PC-9 (cell line): ENCODE data around the gene RBFOX1. TPM values are rescaled to one million over a fixed set of nuclear protein-coding genes. Genes with fewer than 3 reads are reported as not detected.

Experiments
- BruUV-seq: library from RNA; stranded (reverse); fragments of 400-500 nt; replicated peaks from 2 replicates; lab custom pipeline; 2021; lab: Mats Ljungman, UMichigan
- CTCF ChIA-PET: fragments of 300-600 bp; sonication (Branson Sonifier 250); formaldehyde crosslinking; loops from one replicate; lab custom pipeline; 2022; ENCODE audit warnings: antibody characterized with exemption; lab: Charles Lee
- POLR2A ChIA-PET: fragments of 300-600 bp; sonication (Branson Sonifier 250); formaldehyde crosslinking; loops from one replicate; lab custom pipeline; 2022; ENCODE audit warnings: antibody characterized with exemption; ENCODE audit not compliant: unreplicated experiment; lab: Charles Lee
- DNase-seq, 2 experiments: peaks; one replicate each; pipeline versions ENCODE4 v3.0.0 to v3.0.0-alpha.2; 2015 to 2022; ENCODE audit warnings: mixed read lengths in 1 of 2
- H2AFZ ChIP-seq: fragments of 200-600 bp; sonication (generic); 2 replicates; pipeline ENCODE4 v1.8.1; 2017; ENCODE audit warnings: antibody characterized with exemption
- H3F3A ChIP-seq: fragments of 200-600 bp; sonication (generic); 2 replicates; pipeline ENCODE4 v1.8.1; 2017; ENCODE audit warnings: antibody characterized with exemption, mild to moderate bottlenecking, low read depth; ENCODE audit not compliant: insufficient read depth
- H3K27ac ChIP-seq: fragments of 200-600 bp; sonication (generic); 2 replicates; pipeline ENCODE4 v1.6.1; 2016; ENCODE audit warnings: mixed run types
- H3K27me3 ChIP-seq: fragments of 200-600 bp; sonication (generic); 2 replicates; pipeline ENCODE4 v1.6.1; 2016; ENCODE audit warnings: low read depth, mixed run types; ENCODE audit not compliant: insufficient read depth
- H3K36me3 ChIP-seq: fragments of 200-600 bp; sonication (generic); 2 replicates; pipeline ENCODE4 v1.6.1; 2016; ENCODE audit warnings: low read depth, mixed run types
- H3K4me1 ChIP-seq: fragments of 200-600 bp; sonication (generic); replicated peaks from 2 replicates; pipeline ENCODE4 v1.6.1; 2016; ENCODE audit warnings: mixed run types; ENCODE audit not compliant: insufficient read depth
- H3K4me2 ChIP-seq: fragments of 200-600 bp; sonication (generic); 2 replicates; pipeline ENCODE4 v1.6.1; 2017; ENCODE audit warnings: mixed run types
- H3K4me3 ChIP-seq: fragments of 200-600 bp; sonication (generic); 2 replicates; pipeline ENCODE4 v1.6.1; 2016; ENCODE audit warnings: mixed run types
- H3K79me2 ChIP-seq: fragments of 200-600 bp; sonication (generic); 2 replicates; pipeline ENCODE4 v1.6.1; 2017; ENCODE audit warnings: low read depth, mixed run types
- H3K9me2 ChIP-seq: fragments of 200-600 bp; sonication (generic); 2 replicates; pipeline ENCODE4 v1.8.1; 2017; ENCODE audit warnings: mild to moderate bottlenecking; ENCODE audit not compliant: insufficient read depth
- H3K9me3 ChIP-seq: fragments of 200-600 bp; sonication (generic); 2 replicates; pipeline ENCODE4 v1.8.1; 2016; ENCODE audit warnings: low read depth; ENCODE audit not compliant: insufficient read depth
- H4K20me1 ChIP-seq: fragments of 200-600 bp; sonication (generic); 2 replicates; pipeline ENCODE4 v1.8.1; 2017; ENCODE audit not compliant: insufficient read depth
- CTCF ChIP-seq: fragments of 200-600 bp; sonication (generic); conservative IDR thresholded peaks from 2 replicates; pipeline ENCODE4 v1.6.1; 2017; ENCODE audit warnings: mixed run types, antibody characterized with exemption, mild to moderate bottlenecking, moderate library complexity
- EZH2 ChIP-seq: fragments of 200-600 bp; sonication (generic); IDR thresholded peaks from 2 replicates; pipeline ENCODE4 v1.8.0; 2017; ENCODE audit warnings: antibody characterized with exemption, low read depth
- intact Hi-C: fragments of 100-400 bp; cut with micrococcal nuclease; formaldehyde crosslinking; loops from one replicate; pipeline ENCODE4 v1.10.0; 2022; ENCODE audit not compliant: unreplicated experiment
- total RNA-seq: library from RNA; stranded (reverse); gene quantifications from 2 replicates; pipeline ENCODE4 v1.2.3, GENCODE V29; 2021

The RBFOX1 gene
- total RNA-seq, 1 experiment from 2014 or later, result not detected

- H3K27ac ChIP-seq, result no peak overlapping the region
- H3K9me3 ChIP-seq, result no peaks in the 10 kb centered on the region
- TF ChIP-seq CTCF (no peak), EZH2 (no peak)
- H3K4me1 ChIP-seq, result no peaks in the 10 kb centered on the region
- no peak overlapping the region for H3K4me2 ChIP-seq
- H3F3A ChIP-seq, result no peaks in the 10 kb centered on the region
- H3K79me2 ChIP-seq, result no peaks in the 10 kb centered on the region
- H3K4me3 ChIP-seq, result no peak overlapping the region
- no peak for DNase-seq
- H3K36me3 ChIP-seq, result no peaks in the 10 kb centered on the region
- H2AFZ ChIP-seq, result no peak overlapping the region
- peaks cover 8% of the 10 kb centered on the region; the same call in 1 of the 2 replicates for H3K27me3 ChIP-seq
- intact Hi-C loops, result no loop called here
- BruUV-seq, result no TSS peak
- CTCF ChIA-PET, result no interaction called here
- POLR2A ChIA-PET, result no interaction called here
- H4K20me1 ChIP-seq, result no peaks in the 10 kb centered on the region; the same call in 1 of the 2 replicates
- H3K9me2 ChIP-seq, result no peaks in the 10 kb centered on the region
Measured at GRCh38 chr16:7703672-7704071, 371.0 kb downstream of the RBFOX1 start.

GRCh38 chr16:7705885-7706284, 373.2 kb downstream of the RBFOX1 start:
- H3K27me3 ChIP-seq, result peaks cover 8% of the 10 kb centered on the region; the same call in 1 of the 2 replicates
- H3F3A ChIP-seq, result no peaks in the 10 kb centered on the region
- TF ChIP-seq EZH2 (no peak), CTCF (no peak)
- H3K27ac ChIP-seq, result no peak overlapping the region
- no TSS peak for BruUV-seq
- ChIA-PET CTCF (no interaction called here), POLR2A (no interaction called here)
- intact Hi-C loops, result no loop called here
- no peaks in the 10 kb centered on the region for H3K79me2 ChIP-seq
- H3K4me3 ChIP-seq, result no peak overlapping the region
- H3K36me3 ChIP-seq, result no peaks in the 10 kb centered on the region
- H2AFZ ChIP-seq, result no peak overlapping the region
- H3K9me2 ChIP-seq, result no peaks in the 10 kb centered on the region
- DNase-seq, result no peak
- H3K4me2 ChIP-seq, result no peak overlapping the region
- H3K4me1 ChIP-seq, result no peaks in the 10 kb centered on the region
- no peaks in the 10 kb centered on the region; the same call in 1 of the 2 replicates for H4K20me1 ChIP-seq
- H3K9me3 ChIP-seq, result no peaks in the 10 kb centered on the region

- H3K4me2 ChIP-seq, result no peak overlapping the region
- H3K4me3 ChIP-seq, result no peak overlapping the region
- BruUV-seq, result no TSS peak
- no peaks in the 10 kb centered on the region for H3K4me1 ChIP-seq
- TF ChIP-seq CTCF (no peak), EZH2 (no peak)
- intact Hi-C loops, result no loop called here
- no peaks in the 10 kb centered on the region for H3K9me3 ChIP-seq
- DNase-seq, result no peak
- H3F3A ChIP-seq, result no peaks in the 10 kb centered on the region
- H3K27ac ChIP-seq, result no peak overlapping the region
- no peaks in the 10 kb centered on the region; the same call in 1 of the 2 replicates for H4K20me1 ChIP-seq
- POLR2A ChIA-PET, result no interaction called here
- no peaks in the 10 kb centered on the region for H3K79me2 ChIP-seq
- no peaks in the 10 kb centered on the region for H3K9me2 ChIP-seq
- CTCF ChIA-PET, result no interaction called here
- no peaks in the 10 kb centered on the region for H3K36me3 ChIP-seq
- H3K27me3 ChIP-seq, result peaks cover 22% of the 10 kb centered on the region; the same call in 1 of the 2 replicates
- H2AFZ ChIP-seq, result no peak overlapping the region
Measured at GRCh38 chr16:7709186-7709585, 376.5 kb downstream of the RBFOX1 start.
